Right atrium auricular region (tissue), 2 donors: ENCODE data around the gene R3HCC1L. TPM values are rescaled to one million over a fixed set of nuclear protein-coding genes. Genes with fewer than 3 reads are reported as not detected.

Experiments
- DNase-seq: peaks from one replicate; pipeline ENCODE4 v3.0.0-alpha.2; 2019; ENCODE audit warnings: low spot score
- H3K27ac ChIP-seq, 2 donors: fragments of 200-600 bp; sonication (generic); 1 replicate in 1 of 2; 2 replicates in 1 of 2; pipeline ENCODE4 v1.5.1; 2016 to 2019
- H3K27me3 ChIP-seq, 2 donors: fragments of 200-600 bp; sonication (generic); one replicate each; pipeline versions ENCODE4 v1.5.1 to v1.6.0; 2017 to 2019
- H3K36me3 ChIP-seq: fragments of 200-600 bp; sonication (generic); one replicate; pipeline ENCODE4 v1.5.1; 2016
- H3K4me1 ChIP-seq, 2 donors: fragments of 200-600 bp; sonication (generic); one replicate each; pipeline versions ENCODE4 v1.5.1 to v1.6.0; 2017 to 2019
- H3K4me3 ChIP-seq, 2 donors: fragments of 200-600 bp; sonication (generic); 1 replicate in 1 of 2; 2 replicates in 1 of 2; pipeline ENCODE4 v1.5.1; 2017 to 2019; ENCODE audit warnings: mild to moderate bottlenecking in 1 of 2, moderate library complexity in 1 of 2
- H3K9me3 ChIP-seq, 2 donors: fragments of 200-600 bp; sonication (generic); one replicate each; pipeline ENCODE4 v1.5.1; 2019
- CTCF ChIP-seq, 2 donors: fragments of 200-600 bp; sonication (generic); IDR thresholded peaks; one replicate each; pipeline ENCODE4 v1.5.1; 2019; ENCODE audit warnings: antibody characterized with exemption in 2 of 2
- total RNA-seq, 2 donors: library from RNA; depleted of rRNA; stranded (reverse); fragments of >200 nt; gene quantifications; one replicate each; pipeline ENCODE4 v1.1.0, GENCODE V29; 2016

Gene R3HCC1L
- total RNA-seq, 2 donors from 2014 or later: 4.0 to 5.2 TPM

- TF ChIP-seq CTCF (IDR thresholded peaks at IDR 0.05): no peak
- no peaks in the 10 kb centered on the region for H3K9me3 ChIP-seq
- no peak overlapping the region for H3K27ac ChIP-seq
- DNase-seq: peak; percentile 9
- no peak overlapping the region for H3K4me3 ChIP-seq
- no peaks in the 10 kb centered on the region for H3K27me3 ChIP-seq
- H3K36me3 ChIP-seq: no peaks in the 10 kb centered on the region
- H3K4me1 ChIP-seq: no peaks in the 10 kb centered on the region
These were observed 38.1 kb upstream of the R3HCC1L start for GRCh38 chr10:98096316-98096715.

GRCh38 chr10:98096731-98097130 lies 37.7 kb upstream of the R3HCC1L start:
- Histone ChIP-seq H3K27me3 (no peaks in the 10 kb centered on the region), H3K27ac (no peak overlapping the region), H3K9me3 (no peaks in the 10 kb centered on the region), H3K36me3 (no peaks in the 10 kb centered on the region), H3K4me3 (no peak overlapping the region), H3K4me1 (no peaks in the 10 kb centered on the region)
- TF ChIP-seq CTCF (IDR thresholded peaks at IDR 0.05): no peak
- peak; percentile 30 for DNase-seq

GRCh38 chr10:98097175-98097574 lies 37.3 kb upstream of the R3HCC1L start:
- DNase-seq: no peak
- no peak for TF ChIP-seq CTCF (IDR thresholded peaks at IDR 0.05)
- no peaks in the 10 kb centered on the region for H3K4me1 ChIP-seq
- H3K4me3 ChIP-seq: no peak overlapping the region
- H3K36me3 ChIP-seq: no peaks in the 10 kb centered on the region
- H3K27me3 ChIP-seq: no peaks in the 10 kb centered on the region
- no peaks in the 10 kb centered on the region for H3K9me3 ChIP-seq
- no peak overlapping the region for H3K27ac ChIP-seq

- no peaks in the 10 kb centered on the region for H3K27me3 ChIP-seq
- H3K4me1 ChIP-seq: no peaks in the 10 kb centered on the region
- no peak for TF ChIP-seq CTCF (IDR thresholded peaks at IDR 0.05)
These were observed 36.8 kb upstream of the R3HCC1L start for GRCh38 chr10:98097616-98098015.

GRCh38 chr10:98098247-98098646 lies 36.2 kb upstream of the R3HCC1L start:
- Histone ChIP-seq H3K4me1 (no peaks in the 10 kb centered on the region), H3K9me3 (no peaks in the 10 kb centered on the region), H3K27ac (no peak overlapping the region), H3K4me3 (no peak overlapping the region), H3K27me3 (no peaks in the 10 kb centered on the region), H3K36me3 (no peaks in the 10 kb centered on the region)
- no peak for TF ChIP-seq CTCF (IDR thresholded peaks at IDR 0.05)
- DNase-seq: no peak

More at GRCh38 chr10:98097616-98098015, 36.8 kb upstream of the R3HCC1L start:
- Histone ChIP-seq H3K36me3 (no peaks in the 10 kb centered on the region), H3K4me3 (no peak overlapping the region), H3K9me3 (no peaks in the 10 kb centered on the region), H3K27ac (no peak overlapping the region)
- no peak for DNase-seq

GRCh38 chr10:98100476-98100875 lies 34.0 kb upstream of the R3HCC1L start:
- Histone ChIP-seq H3K9me3 (no peaks in the 10 kb centered on the region), H3K36me3 (no peaks in the 10 kb centered on the region), H3K4me1 (no peaks in the 10 kb centered on the region), H3K4me3 (no peak overlapping the region), H3K27ac (no peak overlapping the region), H3K27me3 (no peaks in the 10 kb centered on the region)
- no peak for DNase-seq
- TF ChIP-seq CTCF (IDR thresholded peaks at IDR 0.05): no peak
